IMR-90 (cell line): ENCODE measurements around the gene FRMD5.

Experiments
- CTCF ChIP-seq: conservative IDR thresholded peaks from 2 replicates; pipeline ENCODE4 v1.5.1; 2012; ENCODE audit warnings: mild to moderate bottlenecking, low read depth, low read length, improper control_type of control experiment
- NFE2L2 ChIP-seq: fragments of 150-350 bp; IDR thresholded peaks from 2 replicates; pipeline ENCODE4 v1.6.1; 2016; ENCODE audit warnings: low read depth, mild to moderate bottlenecking, low read length

GRCh38 chr15:44102675-44103254, 92.3 kb downstream of the FRMD5 start:
- TF ChIP-seq CTCF (no peak), NFE2L2 (no peak)
